Measurements from ENCODE around the gene BCAT1.
A peak's percentile ranks its signal among the peaks of the same experiment; 100 is the strongest.
"Not testable (repeated sequence)": the region's sequence is repeated elsewhere in the genome, so short reads cannot be mapped to it uniquely, and the experiment has no call there.

BCAT1 gene

GRCh38 chr12:24833513-24833912 lies 115.4 kb downstream of the BCAT1 start:
- H3K36me3 Mint-ChIP-seq, result no peaks in the 10 kb centered on the region

GRCh38 chr12:24823808-24824515 lies 124.9 kb downstream of the BCAT1 start:
- CTCF ChIA-PET, result no interaction called here
- DNase-seq, result no peak
- H3K9me3 Mint-ChIP-seq, result no peaks in the 10 kb centered on the region
- H3K27me3 Mint-ChIP-seq, result no peaks in the 10 kb centered on the region
- H3K4me3 Mint-ChIP-seq, result no peak overlapping the region
- H3K36me3 Mint-ChIP-seq, result peaks cover 2% of the 10 kb centered on the region
- H3K27ac Mint-ChIP-seq, result no peak overlapping the region
- peaks cover 2% of the 10 kb centered on the region for H3K4me1 Mint-ChIP-seq

More at GRCh38 chr12:24833513-24833912, 115.4 kb downstream of the BCAT1 start:
- Mint-ChIP-seq H3K4me1 (peaks cover 9% of the 10 kb centered on the region), H3K4me3 (no peak overlapping the region), H3K27ac (no peak overlapping the region), H3K27me3 (no peaks in the 10 kb centered on the region), H3K9me3 (no peaks in the 10 kb centered on the region)
- no peak for DNase-seq
- CTCF ChIA-PET, result interaction anchor here (0.6 kb wide), 1 partner anchor 39 kb away, joined by 3 read pairs; no protein-coding TSS in a partner anchor

DNA sequence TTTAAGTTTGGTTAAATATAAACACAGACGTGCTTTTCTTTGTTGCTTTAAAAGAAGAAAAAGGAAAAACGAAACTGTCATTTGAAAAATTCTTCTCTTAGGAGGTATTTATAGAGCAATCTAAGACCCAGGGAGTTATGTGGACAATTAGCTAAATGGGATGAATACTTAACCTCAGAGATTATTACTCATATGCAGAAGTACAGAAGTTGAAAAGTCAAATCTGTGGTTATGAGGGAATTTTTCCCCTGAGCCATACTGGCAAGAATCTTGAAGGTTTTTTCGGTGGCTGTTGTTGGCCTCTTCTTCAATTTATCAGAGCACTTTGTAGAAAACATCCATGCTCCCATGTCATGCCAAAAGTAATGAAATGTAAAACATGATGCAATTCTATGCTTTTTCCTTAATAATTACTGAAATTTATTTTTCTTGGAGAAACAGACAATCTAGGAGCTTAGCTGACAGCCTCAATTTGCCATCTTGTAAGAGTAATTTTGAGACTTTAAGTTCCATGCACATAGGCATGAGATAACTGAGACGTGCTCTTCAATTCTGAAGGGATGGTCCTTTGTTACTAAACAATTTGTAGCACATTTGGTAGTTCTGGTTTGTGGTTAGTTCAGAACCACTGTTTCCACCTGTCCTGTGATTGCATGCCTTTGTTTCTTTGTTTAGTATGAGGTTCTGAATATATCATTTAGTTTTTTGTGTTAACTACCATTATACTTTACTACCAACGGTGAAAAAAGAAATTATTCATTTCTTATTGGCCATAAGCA lies 126.6 kb downstream of the BCAT1 start:
- no peaks in the 10 kb centered on the region for H3K9me3 Mint-ChIP-seq
- H3K4me1 Mint-ChIP-seq, result peaks cover 2% of the 10 kb centered on the region
- CTCF ChIA-PET, result no interaction called here
- H3K27me3 Mint-ChIP-seq, result no peaks in the 10 kb centered on the region
- no peak for DNase-seq
- H3K36me3 Mint-ChIP-seq, result peaks cover 2% of the 10 kb centered on the region
- no peak overlapping the region for H3K27ac Mint-ChIP-seq
- no peak overlapping the region for H3K4me3 Mint-ChIP-seq

GRCh38 chr12:24821691-24822090 lies 127.2 kb downstream of the BCAT1 start:
- Mint-ChIP-seq H3K27ac (no peak overlapping the region), H3K4me1 (peaks cover 2% of the 10 kb centered on the region), H3K9me3 (no peaks in the 10 kb centered on the region), H3K4me3 (no peak overlapping the region), H3K36me3 (peaks cover 2% of the 10 kb centered on the region), H3K27me3 (no peaks in the 10 kb centered on the region)
- CTCF ChIA-PET, result no interaction called here
- DNase-seq, result no peak

DNA sequence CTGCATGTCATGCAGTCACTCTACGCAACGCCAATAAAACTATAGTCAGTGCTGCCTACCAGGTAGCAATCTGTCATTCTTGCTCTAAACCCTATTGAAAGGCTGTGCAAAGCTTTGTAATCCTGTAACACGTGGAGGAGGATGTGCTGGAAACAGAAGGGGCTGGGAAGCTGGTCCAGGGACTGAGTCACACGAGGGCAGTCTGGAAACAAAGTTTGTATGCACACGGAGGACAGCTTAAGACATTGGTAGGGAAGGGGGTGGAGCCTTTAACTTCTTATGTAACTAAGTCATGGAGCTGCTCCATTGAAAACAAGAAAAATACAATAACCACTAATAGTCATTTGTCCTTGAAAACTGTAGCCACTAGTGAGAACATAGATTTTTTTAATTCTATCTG lies 128.0 kb downstream of the BCAT1 start:
- CTCF ChIA-PET, result no interaction called here
- no peaks in the 10 kb centered on the region for H3K9me3 Mint-ChIP-seq
- no peak overlapping the region for H3K4me3 Mint-ChIP-seq
- H3K4me1 Mint-ChIP-seq, result peaks cover 2% of the 10 kb centered on the region
- H3K36me3 Mint-ChIP-seq, result peaks cover 2% of the 10 kb centered on the region
- no peak for DNase-seq
- H3K27ac Mint-ChIP-seq, result no peak overlapping the region
- no peaks in the 10 kb centered on the region for H3K27me3 Mint-ChIP-seq

DNA sequence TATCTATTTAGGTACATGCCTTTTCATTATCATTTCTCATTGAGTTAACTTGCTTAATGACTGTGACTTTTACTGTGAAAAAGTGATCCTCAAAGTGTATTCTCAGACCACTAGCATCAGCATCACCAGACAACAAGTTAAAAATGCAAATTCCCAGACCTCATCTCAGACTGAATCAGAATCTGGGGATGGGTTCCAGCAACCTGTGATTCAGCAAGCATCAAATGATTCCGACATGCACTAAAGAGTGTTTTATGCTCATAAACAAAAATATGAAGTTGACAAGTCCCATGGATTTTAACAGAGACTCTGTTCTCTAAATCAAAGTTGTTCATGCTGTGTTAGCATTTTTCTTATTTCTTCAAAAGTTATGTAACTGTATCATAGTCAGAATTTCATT lies 130.6 kb downstream of the BCAT1 start:
- no peaks in the 10 kb centered on the region for H3K9me3 Mint-ChIP-seq
- no peak overlapping the region for H3K4me3 Mint-ChIP-seq
- peaks cover 27% of the 10 kb centered on the region for H3K4me1 Mint-ChIP-seq
- H3K27me3 Mint-ChIP-seq, result no peaks in the 10 kb centered on the region
- H3K27ac Mint-ChIP-seq, result no peak overlapping the region
- no peaks in the 10 kb centered on the region for H3K36me3 Mint-ChIP-seq
- no peak for DNase-seq
- CTCF ChIA-PET, result interaction anchor here (1.3 kb wide), 1 partner anchor 19 kb away, joined by 4 read pairs; no protein-coding TSS in a partner anchor

DNA sequence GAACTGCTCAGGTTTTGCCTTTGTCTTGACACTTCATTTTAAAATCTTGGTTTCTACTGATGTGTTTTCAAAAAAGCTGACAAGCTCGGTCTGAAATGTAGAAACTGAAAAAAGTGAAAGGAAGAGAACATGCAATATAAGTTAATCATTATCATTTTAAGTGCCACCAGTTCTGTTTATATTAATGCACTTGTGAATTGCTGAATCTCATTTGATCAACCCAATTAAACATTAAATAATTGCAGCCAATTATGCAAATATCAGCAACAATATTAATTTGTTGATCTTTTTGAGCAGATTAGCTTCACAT lies 133.8 kb downstream of the BCAT1 start:
- Mint-ChIP-seq H3K4me3 (peak overlapping the region; percentile 72), H3K27ac (peak overlapping the region; percentile 90), H3K9me3 (no peaks in the 10 kb centered on the region), H3K4me1 (peaks cover 25% of the 10 kb centered on the region), H3K36me3 (peaks cover 3% of the 10 kb centered on the region), H3K27me3 (no peaks in the 10 kb centered on the region)
- CTCF ChIA-PET, result no interaction called here
- DNase-seq, result no peak

- no peak for DNase-seq
- Mint-ChIP-seq H3K9me3 (no peaks in the 10 kb centered on the region), H3K4me3 (peak overlapping the region; percentile 72), H3K27ac (peak overlapping the region; percentile 90), H3K27me3 (no peaks in the 10 kb centered on the region), H3K4me1 (peaks cover 25% of the 10 kb centered on the region), H3K36me3 (peaks cover 3% of the 10 kb centered on the region)
- CTCF ChIA-PET, result no interaction called here
Measured at GRCh38 chr12:24814379-24815113, 134.4 kb downstream of the BCAT1 start.

DNA sequence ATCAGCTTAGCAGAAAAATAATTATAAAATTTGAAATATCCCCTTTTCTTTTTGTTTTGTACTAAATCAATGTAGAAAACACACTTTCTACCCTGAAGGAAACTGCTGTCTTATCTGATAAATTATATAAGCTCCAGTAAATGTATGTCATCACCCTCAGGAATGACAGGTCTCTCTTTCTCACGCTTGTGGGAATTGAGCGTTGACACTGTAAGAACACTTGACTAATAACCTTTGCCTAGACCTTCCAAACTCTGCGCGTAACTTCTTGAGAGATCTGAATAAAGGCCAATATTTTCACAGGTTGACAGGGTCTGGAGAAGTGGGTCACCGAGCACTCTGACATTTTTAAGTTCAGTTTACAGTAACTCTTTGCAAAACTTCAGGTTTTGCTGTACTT lies 138.5 kb downstream of the BCAT1 start:
- H3K9me3 Mint-ChIP-seq, result peaks cover 7% of the 10 kb centered on the region
- peaks cover 3% of the 10 kb centered on the region for H3K36me3 Mint-ChIP-seq
- no peak overlapping the region for H3K4me3 Mint-ChIP-seq
- no peak overlapping the region for H3K27ac Mint-ChIP-seq
- CTCF ChIA-PET, result no interaction called here
- H3K4me1 Mint-ChIP-seq, result peaks cover 23% of the 10 kb centered on the region
- H3K27me3 Mint-ChIP-seq, result no peaks in the 10 kb centered on the region
- DNase-seq, result no peak

DNA sequence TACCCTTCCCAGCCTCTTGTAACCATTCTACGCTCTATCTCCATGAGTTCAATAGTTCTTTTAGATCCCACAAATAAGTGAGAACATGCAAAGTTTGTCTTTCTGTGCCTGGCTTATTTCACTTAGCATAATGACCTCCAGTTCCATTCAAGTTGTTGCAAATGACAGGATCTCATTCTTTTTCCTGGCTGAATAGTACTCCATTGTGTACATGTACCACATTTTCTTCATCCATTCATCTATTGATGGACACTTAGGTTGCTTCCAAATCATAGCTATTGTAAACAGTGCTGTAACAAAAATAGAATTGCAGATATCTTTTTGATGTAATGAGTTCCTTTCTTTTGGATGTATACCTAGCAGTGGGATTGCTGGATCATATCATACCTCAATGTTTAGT lies 139.6 kb downstream of the BCAT1 start:
- CTCF ChIA-PET, result interaction anchor here (1.1 kb wide), 1 partner anchor 29 kb away, joined by 4 read pairs; no protein-coding TSS in a partner anchor

GRCh38 chr12:24808651-24809050 lies 140.2 kb downstream of the BCAT1 start:
- CTCF ChIA-PET, result interaction anchor here (1.1 kb wide), 1 partner anchor 30 kb away, joined by 4 read pairs; no protein-coding TSS in a partner anchor
- Mint-ChIP-seq H3K4me1 (peaks cover 15% of the 10 kb centered on the region), H3K27ac (no peak overlapping the region), H3K4me3 (no peak overlapping the region), H3K9me3 (peaks cover 20% of the 10 kb centered on the region), H3K36me3 (peaks cover 3% of the 10 kb centered on the region), H3K27me3 (no peaks in the 10 kb centered on the region)
- DNase-seq, result no peak

More for the DNA sequence above, 139.6 kb downstream of the BCAT1 start:
- not testable (repeated sequence) for H3K36me3 Mint-ChIP-seq, H3K4me3 Mint-ChIP-seq, DNase-seq, H3K27ac Mint-ChIP-seq, H3K27me3 Mint-ChIP-seq
- Mint-ChIP-seq H3K4me1 (peaks cover 17% of the 10 kb centered on the region), H3K9me3 (peaks cover 17% of the 10 kb centered on the region)

DNA sequence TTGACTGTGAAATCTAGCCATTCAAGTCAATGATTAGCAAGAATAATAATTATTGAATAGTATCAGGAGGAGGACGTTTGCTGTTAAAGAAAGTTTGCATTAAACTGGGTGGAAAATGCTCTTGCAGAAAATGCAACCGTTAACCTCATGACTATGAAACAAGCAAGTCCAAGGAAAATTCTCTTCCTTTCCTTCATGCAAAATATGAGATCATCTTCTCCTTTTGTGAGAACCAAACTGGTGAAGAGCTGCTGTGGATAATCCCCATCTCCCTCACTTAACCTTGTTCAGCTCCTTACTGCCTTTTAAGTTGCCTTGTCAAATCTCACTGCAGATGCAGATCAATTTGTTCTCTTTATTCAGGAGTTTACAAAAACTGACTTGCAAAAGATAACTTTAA lies 142.5 kb downstream of the BCAT1 start:
- Mint-ChIP-seq H3K4me1 (peaks cover 24% of the 10 kb centered on the region), H3K27me3 (no peaks in the 10 kb centered on the region), H3K27ac (no peak overlapping the region), H3K4me3 (no peak overlapping the region), H3K36me3 (peaks cover 10% of the 10 kb centered on the region), H3K9me3 (peaks cover 33% of the 10 kb centered on the region)
- DNase-seq, result no peak
- CTCF ChIA-PET, result no interaction called here

DNA sequence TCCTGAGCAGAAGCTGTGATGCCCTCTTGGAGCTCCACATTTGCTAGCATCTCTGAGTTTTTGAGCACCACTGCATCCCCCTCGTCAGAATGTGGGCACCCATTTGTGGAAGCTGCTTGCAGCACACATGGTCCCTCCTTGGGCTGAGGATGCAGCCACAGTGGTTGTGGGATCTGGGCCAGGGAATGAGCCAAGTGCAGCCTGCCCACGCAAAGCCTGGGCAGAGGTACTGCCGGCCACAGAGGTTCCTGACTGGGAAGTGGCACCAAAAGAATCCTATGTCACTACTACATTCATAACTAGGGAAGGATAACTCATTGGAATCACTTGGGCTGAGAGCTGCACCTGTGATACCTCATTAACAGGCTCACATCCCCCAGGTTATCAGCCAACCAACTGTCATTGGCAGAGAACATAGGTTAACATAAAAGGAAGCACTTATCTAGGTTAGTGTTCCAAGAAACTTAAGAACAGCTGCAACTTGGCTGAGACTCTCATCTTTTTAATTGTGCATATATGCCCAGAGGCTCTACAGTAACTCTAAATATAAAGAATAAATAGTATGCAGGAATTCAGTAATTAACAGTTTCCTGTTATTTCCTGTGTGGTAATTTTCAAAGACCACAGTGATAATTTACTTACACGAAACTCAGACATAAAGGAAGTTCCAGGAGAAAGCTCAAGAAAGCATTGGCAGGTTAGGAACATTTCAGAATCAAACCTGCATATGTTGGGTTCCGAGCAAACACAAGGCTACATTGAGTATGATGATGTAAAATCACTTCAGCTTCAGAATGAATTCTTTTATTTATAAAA lies 145.3 kb downstream of the BCAT1 start:
- H3K4me1 Mint-ChIP-seq, result peaks cover 25% of the 10 kb centered on the region
- peaks cover 10% of the 10 kb centered on the region for H3K36me3 Mint-ChIP-seq
- CTCF ChIA-PET, result no interaction called here
- DNase-seq, result no peak
- H3K27me3 Mint-ChIP-seq, result no peaks in the 10 kb centered on the region
- H3K4me3 Mint-ChIP-seq, result no peak overlapping the region
- peaks cover 34% of the 10 kb centered on the region for H3K9me3 Mint-ChIP-seq
- H3K27ac Mint-ChIP-seq, result peak overlapping the region; percentile 42

DNA sequence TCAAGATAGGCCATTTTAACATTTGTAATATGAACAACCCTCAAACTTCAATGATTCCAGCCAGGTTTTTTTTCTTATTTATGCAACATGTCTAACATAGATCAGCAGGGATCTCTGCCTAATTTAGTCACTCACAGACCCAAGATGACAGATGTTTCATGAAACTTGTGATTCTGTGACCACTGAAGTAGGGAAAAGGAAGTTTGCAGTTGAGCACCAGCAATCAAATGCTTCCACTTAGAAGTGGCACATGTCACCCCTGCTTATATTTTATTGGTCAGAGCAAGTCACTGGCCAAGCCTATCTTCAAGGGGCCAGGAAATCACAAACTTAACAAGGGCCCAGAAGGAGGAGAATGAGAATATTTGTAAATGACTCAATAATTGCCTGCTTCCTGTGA lies 150.6 kb downstream of the BCAT1 start:
- CTCF ChIA-PET, result no interaction called here
- peaks cover 10% of the 10 kb centered on the region for H3K36me3 Mint-ChIP-seq
- H3K27me3 Mint-ChIP-seq, result no peaks in the 10 kb centered on the region
- H3K9me3 Mint-ChIP-seq, result peaks cover 14% of the 10 kb centered on the region
- H3K4me1 Mint-ChIP-seq, result peaks cover 39% of the 10 kb centered on the region
- DNase-seq, result no peak
- H3K27ac Mint-ChIP-seq, result no peak overlapping the region
- no peak overlapping the region for H3K4me3 Mint-ChIP-seq

Data from activated naive CD4-positive, alpha-beta T cell treated with anti-CD3 and anti-CD28 coated beads, Interleukin-2, amount 10 ng/mL, durations not matched to agents 7 days and 5 days (primary cell).